ENCODE results near the gene ZMYM1.

DNA sequence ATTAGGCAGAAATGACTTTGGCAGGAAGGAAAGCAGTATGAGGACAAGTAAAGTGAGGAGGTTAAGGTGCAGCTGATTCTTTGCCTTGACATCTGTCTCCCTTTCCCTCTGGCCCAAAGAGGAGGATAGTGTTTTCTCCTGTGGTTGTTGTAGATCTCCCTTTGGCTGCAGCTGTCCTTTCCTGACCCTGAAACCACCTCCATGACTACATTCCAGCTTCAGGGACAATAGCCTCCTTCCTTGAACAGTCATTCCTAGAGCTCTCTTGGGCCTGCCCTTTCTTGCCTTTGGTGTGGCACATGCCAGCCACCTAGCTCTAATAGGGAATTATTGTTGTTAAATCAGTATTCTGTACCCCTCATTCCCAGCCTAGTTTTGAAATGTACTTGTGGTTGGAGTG is 6.2 kb downstream of the ZMYM1 start:
- no peak for TF ChIP-seq POLR2A (IDR thresholded peaks at IDR 0.05)
- TF ChIP-seq, protein P1, sequence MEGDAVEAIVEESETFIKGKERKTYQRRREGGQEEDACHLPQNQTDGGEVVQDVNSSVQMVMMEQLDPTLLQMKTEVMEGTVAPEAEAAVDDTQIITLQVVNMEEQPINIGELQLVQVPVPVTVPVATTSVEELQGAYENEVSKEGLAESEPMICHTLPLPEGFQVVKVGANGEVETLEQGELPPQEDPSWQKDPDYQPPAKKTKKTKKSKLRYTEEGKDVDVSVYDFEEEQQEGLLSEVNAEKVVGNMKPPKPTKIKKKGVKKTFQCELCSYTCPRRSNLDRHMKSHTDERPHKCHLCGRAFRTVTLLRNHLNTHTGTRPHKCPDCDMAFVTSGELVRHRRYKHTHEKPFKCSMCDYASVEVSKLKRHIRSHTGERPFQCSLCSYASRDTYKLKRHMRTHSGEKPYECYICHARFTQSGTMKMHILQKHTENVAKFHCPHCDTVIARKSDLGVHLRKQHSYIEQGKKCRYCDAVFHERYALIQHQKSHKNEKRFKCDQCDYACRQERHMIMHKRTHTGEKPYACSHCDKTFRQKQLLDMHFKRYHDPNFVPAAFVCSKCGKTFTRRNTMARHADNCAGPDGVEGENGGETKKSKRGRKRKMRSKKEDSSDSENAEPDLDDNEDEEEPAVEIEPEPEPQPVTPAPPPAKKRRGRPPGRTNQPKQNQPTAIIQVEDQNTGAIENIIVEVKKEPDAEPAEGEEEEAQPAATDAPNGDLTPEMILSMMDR (IDR thresholded peaks at IDR 0.05) = no peak
